Measurements from ENCODE around the gene PDZRN3.

PDZRN3 gene

DNA sequence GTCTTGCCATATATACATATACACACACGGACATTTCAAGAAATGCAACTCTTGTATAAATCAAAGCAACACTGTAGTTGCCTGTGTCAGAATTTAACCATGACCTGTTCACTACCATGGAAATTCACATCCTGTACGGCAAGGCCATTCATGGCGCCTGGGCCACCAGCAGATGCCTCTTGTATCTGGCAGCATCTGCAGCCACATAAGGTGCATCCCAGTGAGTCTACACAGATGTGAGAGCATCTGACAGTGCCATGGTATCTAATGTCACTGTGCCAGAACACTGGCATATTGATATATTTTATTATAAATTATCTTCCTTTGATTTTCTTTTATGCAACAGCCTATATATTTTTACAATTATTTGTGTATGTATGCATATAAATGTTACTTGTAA lies 25.1 kb downstream of the PDZRN3 start:
- peaks cover 20% of the 10 kb centered on the region for H3K36me3 ChIP-seq
- H3K9me3 ChIP-seq: no peaks in the 10 kb centered on the region
- DNase-seq: no peak
- no peaks in the 10 kb centered on the region for H3K27me3 ChIP-seq
- H3K4me3 ChIP-seq (ENCODE audit: low read depth, low read length): no peak overlapping the region
- H3K4me1 ChIP-seq: peaks cover 12% of the 10 kb centered on the region
- no peak for TF ChIP-seq CTCF (IDR thresholded peaks at IDR 0.05; ENCODE audit: low read depth, low read length)

DNA sequence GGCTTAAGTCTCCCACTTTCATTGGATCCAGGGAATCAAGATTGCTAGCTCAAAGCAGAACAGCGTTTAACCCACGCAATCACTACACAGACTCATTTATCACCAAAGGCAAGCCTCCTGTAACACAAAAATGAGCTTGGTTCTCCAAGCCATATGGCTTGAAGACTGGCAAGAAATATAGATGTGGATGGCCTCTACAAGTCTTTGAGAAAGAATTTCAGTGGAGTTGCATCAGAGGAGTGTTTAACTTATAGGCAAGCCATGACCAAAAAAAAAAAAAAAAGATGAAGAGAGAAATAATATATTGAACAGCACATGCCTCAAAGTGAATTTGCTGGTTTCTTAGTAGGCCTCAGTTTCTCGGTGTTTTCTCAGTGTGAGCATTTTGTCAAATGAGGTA lies 27.3 kb downstream of the PDZRN3 start:
- no peak for DNase-seq
- no peak for TF ChIP-seq CTCF (IDR thresholded peaks at IDR 0.05; ENCODE audit: low read depth, low read length)
- Histone ChIP-seq H3K36me3 (peaks cover 20% of the 10 kb centered on the region), H3K4me3 (ENCODE audit: low read depth, low read length) (no peak overlapping the region), H3K9me3 (no peaks in the 10 kb centered on the region), H3K27me3 (no peaks in the 10 kb centered on the region), H3K4me1 (peaks cover 8% of the 10 kb centered on the region)

DNA sequence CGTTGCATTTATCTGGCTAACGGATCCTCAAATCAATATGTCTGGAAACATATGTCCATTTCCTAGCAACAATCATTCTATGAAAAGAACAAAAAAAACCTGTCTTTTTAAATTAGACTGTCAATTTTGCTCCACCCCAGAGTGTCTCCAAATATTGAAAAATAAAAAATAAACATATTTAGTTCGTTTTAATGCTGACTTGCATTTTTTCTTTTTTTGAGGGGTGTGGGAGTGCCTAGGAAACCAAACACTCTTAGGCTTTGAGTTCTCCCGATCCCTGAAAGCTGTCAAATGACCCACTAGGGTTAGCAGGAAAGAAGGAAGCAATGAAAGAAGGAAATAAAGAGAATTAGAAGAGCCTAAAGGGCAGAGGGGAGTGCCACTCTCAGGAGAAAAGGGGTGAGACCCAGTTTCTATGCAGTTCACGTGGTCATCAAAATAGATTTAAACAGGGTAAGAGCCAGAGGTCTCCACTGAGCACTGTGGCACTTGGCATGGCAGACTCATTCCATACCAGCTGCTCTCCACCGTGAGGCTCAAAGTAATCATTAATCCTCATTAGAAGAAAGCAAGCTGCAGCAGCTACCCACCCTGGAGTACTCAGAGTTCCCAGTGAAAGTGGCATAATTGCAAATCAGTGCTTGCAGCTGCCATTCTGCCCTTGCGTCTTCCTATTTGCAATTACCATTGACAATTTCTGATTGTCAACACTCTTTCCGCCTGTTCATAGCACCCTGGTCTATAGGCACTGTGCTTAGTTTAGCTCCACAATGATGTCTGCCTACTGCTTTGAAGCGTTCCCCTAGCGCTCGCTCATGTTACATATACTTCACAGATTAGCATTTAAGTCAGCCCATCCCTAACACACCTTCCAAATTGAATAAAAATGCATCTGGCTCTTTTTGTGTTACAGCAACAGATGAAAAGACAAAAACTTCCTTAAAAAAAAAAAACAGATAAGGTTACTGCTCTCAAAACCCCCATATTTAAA lies 32.3 kb downstream of the PDZRN3 start:
- TF ChIP-seq CTCF (IDR thresholded peaks at IDR 0.05; ENCODE audit: low read depth, low read length): no peak
- H3K9me3 ChIP-seq: no peaks in the 10 kb centered on the region
- H3K36me3 ChIP-seq: peaks cover 9% of the 10 kb centered on the region
- no peaks in the 10 kb centered on the region for H3K27me3 ChIP-seq
- DNase-seq: no peak
- no peak overlapping the region for H3K4me3 ChIP-seq (ENCODE audit: low read depth, low read length)
- no peaks in the 10 kb centered on the region for H3K4me1 ChIP-seq

DNA sequence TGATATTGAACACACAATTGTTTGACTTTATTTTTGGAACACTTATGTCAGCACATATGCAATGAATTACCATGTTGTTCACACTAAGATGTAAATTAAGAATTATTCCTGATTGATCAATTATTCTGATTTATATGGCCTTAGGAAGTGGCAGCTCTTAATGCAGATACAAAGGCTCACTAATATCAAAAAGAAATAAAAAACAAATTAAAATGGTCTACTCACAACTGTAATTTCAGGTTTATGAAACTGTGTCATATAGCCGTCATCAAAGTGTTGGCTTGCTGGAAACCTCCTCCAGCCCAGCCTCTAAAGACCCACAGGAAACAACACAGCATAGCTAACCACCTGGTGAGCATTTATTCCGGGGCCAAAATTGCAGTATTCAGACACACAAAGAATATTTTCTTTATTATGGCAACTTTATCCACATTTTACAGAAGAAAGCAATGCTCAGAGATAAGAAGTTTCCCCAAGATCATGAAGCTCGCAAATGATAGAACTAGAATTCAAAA lies 33.4 kb downstream of the PDZRN3 start:
- TF ChIP-seq CTCF (IDR thresholded peaks at IDR 0.05; ENCODE audit: low read depth, low read length): no peak
- H3K27me3 ChIP-seq: no peaks in the 10 kb centered on the region
- no peak overlapping the region for H3K4me3 ChIP-seq (ENCODE audit: low read depth, low read length)
- no peaks in the 10 kb centered on the region for H3K9me3 ChIP-seq
- peaks cover 9% of the 10 kb centered on the region for H3K36me3 ChIP-seq
- DNase-seq: no peak
- no peaks in the 10 kb centered on the region for H3K4me1 ChIP-seq

DNA sequence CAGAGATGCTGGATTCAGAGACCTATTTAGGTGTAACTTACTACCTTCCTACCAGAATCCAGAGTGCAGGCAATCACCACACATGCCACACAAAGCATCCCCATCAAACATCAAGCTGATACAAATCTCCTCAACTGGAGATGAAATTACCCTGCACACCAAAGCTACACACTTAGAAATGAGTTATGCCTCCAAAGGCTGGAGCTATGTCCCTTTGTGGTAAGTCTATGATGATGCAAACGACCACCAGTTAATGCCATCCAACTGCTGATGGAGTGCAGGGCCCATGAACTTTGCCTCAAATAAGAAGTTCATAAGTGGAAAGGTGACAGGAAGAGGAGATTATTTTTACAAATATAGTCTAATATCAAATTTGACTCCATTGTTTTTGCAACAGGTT lies 38.1 kb downstream of the PDZRN3 start:
- no peak for DNase-seq

More for the DNA sequence above, 38.1 kb downstream of the PDZRN3 start:
- Histone ChIP-seq H3K36me3 (peaks cover 9% of the 10 kb centered on the region), H3K9me3 (no peaks in the 10 kb centered on the region), H3K4me3 (ENCODE audit: low read depth, low read length) (no peak overlapping the region), H3K4me1 (no peaks in the 10 kb centered on the region), H3K27me3 (no peaks in the 10 kb centered on the region)
- TF ChIP-seq CTCF (IDR thresholded peaks at IDR 0.05; ENCODE audit: low read depth, low read length): no peak

Measured in BE2C (cell line).